T follicular helper cell (primary cell): ENCODE measurements around the gene MUSTN1.

ENCODE experiments used
- DNase-seq: peaks from one replicate; pipeline ENCODE4 v3.0.0-alpha.2; 2020; ENCODE audit warnings: low read depth

MUSTN1 gene

DNA sequence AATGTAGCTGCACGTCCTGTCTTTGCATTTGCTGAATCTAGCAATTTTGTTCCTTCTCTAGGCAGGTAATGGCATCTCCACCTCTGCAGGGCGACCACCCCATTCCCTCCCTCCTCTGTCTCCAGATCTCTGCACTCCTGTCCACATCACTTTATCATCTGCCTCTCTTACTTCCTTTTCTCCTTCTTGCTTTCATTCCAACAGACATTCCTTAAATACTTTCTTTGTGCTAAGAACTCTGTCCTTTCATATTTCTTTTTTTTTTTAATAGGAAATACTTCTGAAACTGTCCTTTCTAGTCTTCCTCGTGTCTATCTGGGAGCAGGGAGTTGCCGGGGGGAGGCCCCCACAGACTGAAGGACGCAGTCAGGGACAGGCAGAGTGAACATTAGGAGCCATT, 33.0 kb downstream of the MUSTN1 start:
- no peak for DNase-seq

DNA sequence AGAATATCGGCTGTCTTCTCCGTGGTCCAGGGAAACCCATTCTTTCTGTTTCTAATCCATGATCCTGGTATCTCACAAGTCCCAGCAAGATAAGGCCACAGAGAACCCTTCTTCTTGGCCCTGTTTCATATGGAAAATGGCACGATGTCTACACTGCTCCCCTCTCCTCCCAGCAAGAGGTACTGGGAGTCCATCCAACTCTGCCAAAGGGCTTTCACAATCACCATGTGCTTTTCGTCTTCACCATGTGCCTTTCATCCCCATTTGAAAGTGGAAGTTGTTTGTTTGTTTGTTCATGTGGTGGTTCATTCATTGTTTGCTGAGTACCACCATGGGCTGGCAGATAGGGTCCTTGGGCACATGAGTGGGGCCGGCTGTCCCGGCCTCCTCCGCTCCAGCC, 34.7 kb downstream of the MUSTN1 start:
- no peak for DNase-seq

DNA sequence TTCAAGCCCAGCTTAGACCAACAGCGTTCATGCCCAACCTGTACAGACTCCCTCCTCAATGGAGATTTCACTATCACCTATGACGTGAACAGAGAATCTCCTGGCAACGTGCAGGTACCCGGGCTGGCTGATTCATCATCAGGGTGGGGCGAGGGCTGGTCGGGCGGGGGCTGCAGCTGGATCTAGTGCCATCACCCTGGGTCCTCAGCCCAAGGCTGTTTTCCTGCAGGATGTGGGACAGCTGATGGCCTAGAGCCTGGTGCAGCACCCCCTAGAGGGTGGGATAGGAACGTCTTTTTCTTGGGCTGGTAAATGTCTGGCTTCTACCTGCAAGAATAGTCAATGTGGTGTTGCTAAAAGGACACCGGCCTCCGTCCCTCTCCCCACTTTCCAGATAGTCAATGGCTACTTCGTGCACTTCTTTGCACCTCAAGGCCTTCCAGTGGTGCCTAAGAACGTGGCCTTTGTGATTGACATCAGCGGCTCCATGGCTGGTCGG, 35.8 kb downstream of the MUSTN1 start:
- DNase-seq, result no peak

DNA sequence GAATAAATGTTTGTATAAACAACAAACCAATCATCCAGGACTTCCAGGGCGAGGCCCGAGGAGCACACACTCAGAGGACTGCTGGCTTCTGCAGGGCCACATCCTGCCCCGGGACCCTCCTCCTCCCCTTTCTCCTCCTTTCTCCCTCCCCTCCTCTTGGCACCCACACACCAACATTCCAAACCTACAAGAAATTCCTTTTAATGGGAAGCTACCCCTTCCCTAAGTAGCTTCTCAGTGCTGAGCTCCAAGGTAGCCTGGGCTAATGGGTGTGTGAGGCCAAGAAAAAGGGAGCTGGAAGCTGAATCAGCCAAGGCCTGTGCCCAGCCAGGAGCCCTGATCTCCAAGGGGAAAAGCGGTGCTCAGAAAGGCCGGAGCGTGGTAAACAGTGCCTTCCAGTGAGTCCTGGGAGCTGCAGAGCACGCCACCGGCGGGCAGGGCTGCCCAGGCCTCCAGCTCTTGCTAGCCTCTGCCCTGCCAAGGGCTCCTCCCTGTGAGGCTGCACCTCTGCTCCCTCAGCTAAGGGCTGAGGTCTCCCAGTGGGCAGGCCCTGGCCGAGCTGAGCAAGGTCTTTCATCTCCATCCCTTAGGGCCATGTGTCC, 36.3 kb downstream of the MUSTN1 start:
- no peak for DNase-seq

DNA sequence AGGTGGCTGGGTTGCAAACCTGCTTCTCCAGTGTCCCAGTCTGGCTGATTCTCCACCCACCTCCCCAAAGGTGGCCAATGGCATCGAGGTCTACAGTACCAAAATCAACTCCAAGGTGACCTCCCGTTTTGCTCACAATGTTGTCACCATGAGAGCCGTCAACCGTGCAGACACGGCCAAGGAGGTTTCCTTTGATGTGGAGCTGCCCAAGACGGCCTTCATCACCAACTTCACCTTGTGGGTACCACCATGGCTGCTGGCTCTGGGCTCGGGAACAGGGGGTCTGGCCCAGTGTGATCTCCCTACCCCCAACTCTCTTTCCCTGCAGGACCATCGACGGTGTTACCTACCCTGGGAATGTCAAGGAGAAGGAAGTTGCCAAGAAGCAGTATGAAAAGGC, 38.4 kb downstream of the MUSTN1 start:
- no peak for DNase-seq

DNA sequence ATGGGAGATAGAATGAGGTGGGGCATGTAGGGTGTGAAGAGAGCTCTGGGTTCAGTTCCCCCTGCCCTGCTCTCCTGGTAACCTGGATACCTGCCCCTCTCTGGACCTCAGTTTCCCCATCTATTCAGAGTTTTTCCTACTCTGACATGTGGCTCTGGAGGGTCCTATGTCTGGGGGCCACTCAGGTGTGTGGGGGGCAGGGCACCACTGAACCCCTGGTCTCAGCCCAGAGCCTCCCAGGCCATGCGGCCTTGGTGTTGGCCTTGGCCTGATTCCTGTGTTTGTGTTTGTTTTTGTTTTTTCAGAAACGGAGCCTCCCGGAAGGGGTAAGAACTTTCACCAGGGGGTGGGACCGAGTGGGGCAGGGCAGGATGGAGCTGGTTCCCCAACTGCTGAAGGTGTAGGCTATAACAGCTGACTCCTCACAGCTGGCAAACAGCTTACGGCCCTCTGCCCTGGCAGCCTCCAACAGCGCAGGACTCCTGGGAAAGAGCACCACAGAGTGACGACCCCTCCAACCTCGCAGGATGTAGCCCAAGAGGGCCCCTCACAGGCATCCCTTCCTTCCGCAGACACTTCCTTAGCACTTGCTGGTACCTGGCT, 39.4 kb downstream of the MUSTN1 start:
- no peak for DNase-seq

DNA sequence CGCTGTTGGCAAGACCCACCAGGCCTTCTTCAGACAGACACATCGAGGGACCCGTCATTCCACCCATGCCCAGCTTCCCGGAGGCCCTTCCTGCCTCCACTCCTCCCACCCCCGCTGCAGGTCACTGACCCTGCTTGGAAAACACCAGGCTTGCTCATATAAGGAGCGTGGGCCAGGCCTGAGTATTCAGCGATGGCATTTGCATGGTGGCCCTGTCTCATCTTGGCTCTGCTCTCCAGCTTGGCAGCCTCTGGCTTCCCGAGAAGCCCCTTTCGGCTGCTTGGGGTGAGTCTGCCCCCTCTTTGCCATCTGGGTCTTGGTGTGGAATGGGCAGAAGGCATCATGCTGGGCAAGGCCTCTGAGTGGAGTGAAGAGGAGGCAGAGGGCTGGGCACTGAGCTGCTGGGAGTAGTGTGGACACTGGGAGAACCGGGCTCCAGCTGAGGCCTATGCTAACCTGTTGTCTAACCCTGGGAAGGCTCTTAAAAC, 40.2 kb downstream of the MUSTN1 start, which contains the start of gene ITIH3:
Gene ITIH3, plus strand, starts transcription at position 185 of the 488 bp plus-strand sequence. Its CDS starts 8 bp downstream, at position 193.
- DNase-seq, result no peak

DNA sequence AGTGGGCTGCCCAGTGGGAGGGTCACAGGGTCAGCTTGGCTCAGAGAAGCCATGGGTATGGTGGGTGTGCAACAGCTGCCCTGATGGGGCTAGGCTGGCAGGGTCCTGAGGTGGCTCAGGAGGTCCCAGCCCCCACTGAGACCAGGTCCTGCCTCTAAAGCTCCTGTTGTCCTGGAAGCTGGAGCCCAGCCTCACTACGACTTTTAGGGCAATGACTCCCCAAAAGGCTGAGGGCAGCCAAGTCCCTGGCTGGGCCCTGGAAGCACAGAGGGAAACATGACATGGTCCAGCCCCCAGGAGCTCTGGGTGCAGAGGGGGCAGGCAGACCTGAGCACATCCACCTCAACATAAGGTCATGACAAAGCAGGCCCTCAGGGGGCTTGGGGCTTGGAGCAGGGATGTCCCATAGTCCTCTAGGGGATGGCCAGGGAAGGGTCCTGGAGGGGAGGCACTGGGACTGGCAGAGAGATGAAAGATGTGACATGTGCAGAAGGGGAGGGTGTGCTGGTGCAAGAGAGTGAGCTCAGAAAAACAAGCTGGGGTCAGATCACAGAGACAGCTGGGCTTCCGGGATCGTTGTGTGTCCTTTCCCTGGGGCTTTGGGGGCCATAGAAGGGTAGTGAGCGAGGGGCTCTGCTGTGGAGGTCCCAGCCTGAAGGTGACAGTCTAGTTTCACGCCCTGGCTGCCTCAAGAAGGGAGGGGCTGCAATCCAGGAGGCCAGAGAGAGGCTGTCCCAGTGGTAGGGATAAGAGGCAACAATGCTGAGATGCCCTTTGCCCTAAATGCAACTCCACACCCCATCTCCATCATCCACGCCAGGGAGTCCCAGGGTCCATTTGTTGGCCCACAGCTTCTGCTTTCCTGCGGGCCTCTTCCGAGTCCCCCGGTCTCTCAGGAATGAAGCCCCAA, 40.9 kb downstream of the MUSTN1 start:
- DNase-seq, result no peak

DNA sequence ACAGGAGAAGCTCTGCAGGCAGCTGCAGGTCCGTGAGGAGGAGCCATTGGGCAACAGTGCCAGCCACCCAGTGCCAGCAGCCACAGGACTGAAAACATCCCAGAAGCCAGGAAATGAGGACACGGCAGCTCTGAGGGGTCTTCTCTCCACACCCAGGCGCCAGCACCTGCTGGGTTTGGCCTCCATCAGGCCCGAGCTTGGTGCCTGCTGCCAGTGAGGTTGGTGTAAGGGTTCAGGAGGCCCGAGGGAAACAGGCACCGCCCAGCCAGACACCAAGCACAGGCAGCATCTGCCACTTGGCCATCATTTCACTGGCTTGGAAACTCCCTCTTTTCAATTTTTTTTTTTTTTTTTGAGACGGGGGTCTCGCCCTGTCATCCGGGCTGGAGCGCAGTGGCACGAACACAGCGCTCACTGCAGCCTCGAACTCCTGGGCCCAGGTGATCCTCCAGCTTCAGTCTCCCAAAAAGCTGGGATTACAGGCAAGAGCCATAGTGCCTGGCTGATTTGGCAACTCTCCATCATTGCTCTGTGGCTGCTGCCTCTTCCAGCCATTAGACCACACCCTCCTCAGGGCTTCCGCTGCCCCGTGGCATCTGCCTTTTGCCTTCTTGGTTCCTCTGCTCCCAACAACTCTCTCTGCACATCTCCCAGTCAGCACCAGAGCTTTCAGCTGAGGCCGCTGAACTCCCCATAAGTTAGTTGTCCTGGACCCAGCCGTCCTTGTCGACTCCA, 41.7 kb downstream of the MUSTN1 start:
- DNase-seq, result no peak

DNA sequence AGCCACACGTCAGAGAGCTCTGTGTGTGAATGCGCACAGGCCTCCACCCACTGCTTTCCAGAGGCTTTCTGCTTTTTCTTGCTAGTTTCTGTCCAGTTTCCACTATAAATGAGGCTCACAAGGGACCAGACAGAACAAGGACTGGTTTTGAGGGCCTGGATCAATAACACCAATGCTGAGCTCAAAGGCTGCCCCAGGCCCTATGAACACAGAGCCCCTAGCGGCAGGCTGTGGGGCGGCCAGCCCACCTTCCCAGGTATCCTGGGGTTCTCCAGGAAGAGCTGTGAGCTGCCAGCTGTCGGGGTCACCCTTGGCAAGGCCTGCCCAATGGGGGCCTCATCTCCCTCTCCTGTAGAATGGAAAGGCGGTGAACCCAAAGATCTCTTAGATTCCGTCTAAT, 42.4 kb downstream of the MUSTN1 start:
- no peak for DNase-seq

DNA sequence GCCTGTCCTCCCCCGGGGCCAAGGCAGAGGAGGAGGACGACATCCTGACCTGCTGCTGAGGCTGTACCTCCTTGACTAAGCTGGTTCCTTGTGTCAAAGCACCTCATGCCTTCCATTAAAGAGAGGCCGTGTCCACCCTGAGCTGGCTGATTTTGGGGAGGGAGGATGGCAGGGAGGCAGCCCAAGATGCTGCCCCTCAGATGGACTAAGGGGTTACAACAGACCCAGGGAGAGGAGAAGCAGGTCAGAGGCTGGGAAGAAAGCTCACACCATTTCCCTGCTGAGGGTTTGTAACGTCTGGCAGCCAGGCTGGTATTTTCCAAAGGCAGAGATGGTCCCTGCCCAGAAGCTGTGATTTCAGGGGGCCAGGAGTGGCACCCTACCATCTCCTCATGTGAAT, 42.9 kb downstream of the MUSTN1 start:
- DNase-seq, result no peak

DNA sequence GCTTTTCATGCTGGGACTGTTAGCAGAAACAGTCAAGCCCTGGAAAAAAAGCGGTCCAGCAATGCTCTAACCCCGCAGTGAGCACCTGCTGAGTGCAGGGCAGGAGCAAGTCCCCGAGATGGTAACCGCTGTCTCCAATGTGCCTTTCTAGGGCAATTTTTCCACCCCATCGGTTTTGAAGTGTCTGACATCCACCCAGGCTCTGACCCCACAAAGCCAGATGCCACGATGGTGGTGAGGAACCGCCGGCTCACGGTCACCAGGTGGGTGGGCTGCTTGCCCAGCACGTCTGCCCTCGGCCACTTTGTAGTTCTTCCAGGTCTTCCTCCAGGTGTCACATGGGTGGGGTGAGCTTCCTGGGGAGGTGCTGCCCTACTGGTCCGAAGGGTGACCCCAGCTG, 43.5 kb downstream of the MUSTN1 start:
- DNase-seq, result no peak

DNA sequence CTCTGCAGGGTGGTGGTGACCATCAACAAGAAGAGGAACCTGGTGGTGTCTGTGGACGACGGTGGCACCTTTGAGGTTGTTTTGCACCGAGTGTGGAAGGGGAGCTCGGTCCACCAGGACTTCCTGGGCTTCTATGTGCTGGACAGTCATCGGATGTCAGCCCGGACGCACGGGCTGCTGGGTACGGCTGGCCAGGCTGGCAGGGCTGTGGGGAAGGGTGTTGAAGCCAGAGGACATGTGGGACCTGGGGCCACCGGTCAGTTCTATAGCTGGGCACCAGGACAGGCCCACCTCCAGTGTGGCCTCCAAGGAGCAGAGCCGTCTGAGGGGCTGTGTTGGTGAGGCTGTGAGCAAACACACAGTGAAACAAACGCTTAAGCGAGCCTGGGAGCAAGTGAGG, 44.1 kb downstream of the MUSTN1 start:
- no peak for DNase-seq

DNA sequence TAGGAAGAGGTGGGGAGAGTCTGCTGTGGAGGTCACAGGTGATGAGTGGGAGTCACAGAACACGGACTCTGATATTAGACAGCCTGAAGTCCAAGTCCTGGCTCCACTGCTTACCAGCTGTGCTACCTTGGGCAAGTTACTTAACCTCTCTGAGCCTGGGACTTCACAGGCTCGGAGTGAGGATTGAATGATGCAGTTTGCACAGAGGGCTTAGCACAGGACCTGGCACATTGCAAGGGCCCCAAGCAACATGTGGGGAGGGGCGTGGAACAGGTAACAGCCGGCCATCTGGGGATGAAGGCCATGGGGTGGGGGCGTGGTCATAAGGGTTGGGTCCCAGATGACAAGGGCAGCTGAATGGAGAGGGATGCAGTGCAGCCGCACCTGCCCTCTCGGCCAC, 44.5 kb downstream of the MUSTN1 start:
- no peak for DNase-seq

DNA sequence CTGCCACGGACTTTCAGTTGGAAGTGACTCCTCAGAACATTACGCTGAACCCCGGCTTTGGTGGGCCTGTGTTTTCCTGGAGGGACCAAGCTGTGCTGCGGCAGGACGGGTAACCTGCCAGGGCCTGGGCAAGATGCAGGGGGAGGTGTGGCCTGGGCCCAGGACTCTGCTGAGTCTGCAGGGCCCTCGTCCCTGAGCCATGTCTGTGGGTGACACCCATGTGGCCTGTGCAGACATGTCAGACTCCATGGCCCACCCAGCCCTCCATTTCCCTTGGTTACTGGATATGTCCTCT, 45.1 kb downstream of the MUSTN1 start:
- DNase-seq, result no peak

DNA sequence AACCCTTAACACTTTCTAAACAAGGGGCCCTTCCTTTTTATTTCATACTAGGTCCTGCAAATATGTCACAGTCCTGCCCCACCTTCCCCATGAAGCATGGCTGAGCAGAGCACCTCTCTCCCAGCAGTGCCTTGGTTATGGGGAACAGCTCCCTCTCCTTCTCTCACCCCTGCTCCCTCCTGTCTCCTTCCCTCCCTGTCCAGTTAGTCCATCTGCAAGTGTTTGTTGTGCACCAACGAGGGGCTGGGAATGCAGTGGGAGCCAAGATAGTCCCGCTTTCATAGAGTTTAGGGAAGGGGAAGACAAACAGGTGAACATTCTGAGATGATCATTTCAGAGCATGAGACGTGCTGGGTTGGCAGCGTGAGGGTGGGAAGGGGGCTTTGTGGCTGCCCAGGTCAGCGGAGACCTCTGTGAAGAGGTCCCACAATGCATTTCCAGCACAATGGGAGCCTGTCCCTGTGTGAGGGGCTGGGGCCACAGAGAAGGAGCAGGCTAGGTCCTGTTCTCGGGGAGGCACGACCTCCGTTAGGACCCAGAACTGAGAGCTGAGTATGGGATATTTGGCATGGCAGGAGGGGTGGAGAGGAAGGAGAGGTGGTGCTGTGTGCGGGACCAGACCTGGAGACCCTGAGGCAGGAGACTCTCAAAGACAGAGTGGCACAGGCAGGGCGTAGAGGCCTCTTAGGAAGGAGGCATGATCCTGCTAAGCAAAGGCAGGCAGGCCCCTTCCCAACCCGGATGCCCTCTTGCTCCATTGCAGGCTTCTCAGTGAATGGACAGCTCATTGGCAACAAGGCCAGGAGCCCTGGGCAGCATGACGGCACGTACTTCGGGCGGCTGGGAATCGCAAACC, 45.7 kb downstream of the MUSTN1 start:
- no peak for DNase-seq

DNA sequence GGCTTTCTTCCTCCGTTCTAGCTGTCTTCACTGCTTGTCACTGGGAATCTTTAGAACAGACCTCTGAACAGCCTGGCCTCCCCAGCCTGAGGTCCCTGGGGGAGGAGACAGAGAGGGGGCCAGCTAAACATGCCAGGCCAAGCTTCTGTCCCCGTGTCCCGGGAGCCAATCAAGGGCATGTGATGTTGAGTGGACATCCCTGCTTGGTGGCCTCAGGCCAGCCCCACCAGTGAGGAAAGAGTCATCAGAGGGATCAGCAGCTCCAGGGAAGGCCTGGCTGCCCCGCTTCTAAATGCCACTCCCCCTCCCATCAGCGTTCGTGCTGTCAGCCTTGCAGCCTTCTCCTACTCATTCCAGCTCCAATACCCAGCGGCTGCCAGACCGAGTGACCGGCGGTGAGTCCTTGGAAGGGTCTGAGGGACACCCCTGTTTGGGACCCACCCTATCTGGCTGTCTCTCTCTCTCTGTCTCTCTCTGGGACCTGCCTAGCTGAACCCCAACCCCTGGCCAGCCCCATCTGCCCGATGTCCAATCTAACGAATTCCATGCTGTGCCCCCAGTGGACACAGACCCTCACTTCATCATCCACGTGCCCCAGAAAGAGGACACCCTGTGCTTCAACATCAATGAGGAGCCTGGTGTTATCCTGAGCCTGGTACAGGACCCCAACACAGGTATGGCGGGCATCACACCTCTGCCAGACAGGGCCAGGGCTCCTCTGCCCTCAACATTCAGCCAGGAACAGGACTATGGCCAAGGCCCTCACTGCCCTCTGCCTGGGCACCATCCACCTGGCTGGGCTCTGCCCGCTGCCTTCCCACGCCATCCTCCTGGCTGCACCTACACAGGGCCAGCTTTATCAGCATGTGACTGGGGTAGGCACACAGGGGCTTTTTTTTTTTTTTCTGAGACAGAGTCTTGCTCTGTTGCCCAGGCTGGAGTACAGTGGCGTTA, 46.9 kb downstream of the MUSTN1 start:
- no peak for DNase-seq

DNA sequence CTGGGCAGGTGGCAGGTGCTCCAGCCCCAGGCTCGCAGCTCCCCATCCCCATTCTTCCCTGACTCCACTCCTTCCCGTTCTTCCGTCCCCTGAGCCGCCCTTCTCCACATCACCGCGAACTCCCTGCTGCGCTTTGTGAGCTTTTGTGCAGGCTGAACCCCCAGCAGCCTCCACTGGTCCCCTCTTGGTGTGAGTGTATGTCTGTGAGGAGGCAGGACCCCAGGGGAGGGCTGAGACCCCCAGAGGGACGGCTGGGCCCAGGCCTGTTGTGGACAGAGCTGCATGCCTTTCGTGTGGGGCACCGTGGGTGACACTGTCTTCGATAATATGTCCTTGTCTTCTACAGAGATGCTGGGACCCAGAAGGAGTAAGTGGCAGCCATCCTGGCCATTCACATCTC, 47.6 kb downstream of the MUSTN1 start:
- DNase-seq, result no peak

DNA sequence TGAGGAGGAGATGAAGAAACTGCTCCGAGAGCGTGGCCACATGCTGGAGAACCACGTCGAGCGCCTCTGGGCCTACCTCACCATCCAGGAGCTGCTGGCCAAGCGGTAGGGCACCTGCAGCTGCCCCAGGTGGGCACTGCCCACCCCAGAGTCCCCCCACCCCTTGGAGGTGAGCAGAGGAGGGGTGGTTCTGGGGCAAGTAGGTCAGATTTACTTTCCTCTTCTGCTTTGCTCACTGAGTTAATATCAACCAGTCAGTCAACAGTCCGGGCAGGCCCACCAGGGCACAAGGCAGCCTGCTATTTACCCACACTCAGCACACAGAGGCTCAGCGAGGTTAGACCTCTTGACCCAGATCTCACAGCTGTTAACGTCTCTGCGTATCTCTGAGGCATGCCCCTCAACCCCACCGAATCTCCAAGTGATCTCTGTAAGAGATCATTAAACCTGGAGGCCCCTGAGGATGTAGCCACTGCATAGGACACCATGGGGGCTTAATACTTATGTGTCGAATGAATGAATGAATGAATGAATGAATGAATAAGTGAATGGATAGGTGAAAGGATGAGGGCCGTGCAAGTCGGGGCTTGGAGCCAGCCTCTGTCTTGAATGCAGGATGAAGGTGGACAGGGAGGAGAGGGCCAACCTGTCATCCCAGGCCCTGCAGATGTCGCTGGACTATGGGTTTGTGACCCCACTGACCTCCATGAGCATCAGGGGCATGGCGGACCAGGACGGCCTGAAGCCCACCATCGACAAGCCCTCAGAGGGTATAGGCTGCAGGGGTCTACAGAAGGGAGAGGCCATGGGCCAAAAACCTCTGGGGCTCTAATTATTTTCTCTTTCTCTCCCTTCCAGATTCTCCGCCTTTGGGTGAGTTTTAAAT, 48.2 kb downstream of the MUSTN1 start:
- DNase-seq, result no peak
